GM18511 (cell line): ENCODE measurements around the gene DUSP7.
A peak's percentile ranks its signal among the peaks of the same experiment; 100 is the strongest.

ENCODE experiments used
- ATAC-seq: cut with Tn5 transposase; IDR thresholded peaks from one replicate; pipeline ENCODE4 v1.9.1; 2021; ENCODE audit warnings: mild to moderate bottlenecking, moderate library complexity; ENCODE audit not compliant: unreplicated experiment

DUSP7 gene

DNA sequence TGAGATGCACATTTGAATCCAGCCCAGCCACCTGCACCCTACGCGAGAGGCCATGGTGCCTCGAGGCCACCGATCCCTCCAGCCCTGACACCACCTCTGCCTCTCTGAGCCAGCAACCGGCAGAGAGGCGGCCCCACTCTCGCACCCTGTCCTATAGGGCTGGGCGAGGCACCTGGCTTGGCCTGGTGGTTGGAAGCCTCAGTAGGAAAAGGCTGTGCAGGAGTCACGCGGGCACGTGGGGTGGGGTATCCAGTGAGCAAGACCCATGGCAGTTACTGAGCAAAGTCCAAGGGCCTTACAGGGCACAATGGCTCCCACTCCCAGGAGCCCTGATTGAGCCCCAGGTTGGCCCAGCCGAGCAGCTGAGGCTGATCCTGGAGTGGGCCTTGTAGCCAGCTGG lies 12.4 kb upstream of the DUSP7 start:
- ATAC-seq: no peak

DNA sequence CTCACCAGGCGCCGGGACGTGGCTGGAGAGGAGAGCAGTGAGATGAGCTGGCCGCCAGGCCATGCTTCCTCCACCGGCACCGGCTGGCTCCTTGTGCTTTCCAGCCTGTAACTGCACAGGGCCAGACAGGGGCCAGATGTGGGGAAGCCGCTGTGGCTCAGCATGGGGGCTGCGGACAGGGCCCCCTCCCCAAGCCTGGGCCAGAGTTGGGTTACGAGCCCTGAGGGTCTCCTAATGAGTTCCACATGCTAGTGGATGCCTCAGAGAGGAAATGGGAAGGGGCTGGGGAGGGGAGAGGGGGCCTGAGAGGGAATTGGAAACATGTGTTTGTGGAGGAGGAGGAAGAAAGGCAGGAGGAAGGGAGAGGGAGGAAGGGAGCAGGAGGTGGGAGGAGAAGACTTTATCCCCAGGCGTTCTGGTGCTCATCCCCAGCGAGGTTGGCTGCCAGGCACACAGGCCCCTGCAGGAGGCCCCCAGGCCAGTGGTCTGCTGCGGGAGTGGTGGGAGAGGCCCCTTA lies 11.7 kb upstream of the DUSP7 start:
- ATAC-seq: no peak

DNA sequence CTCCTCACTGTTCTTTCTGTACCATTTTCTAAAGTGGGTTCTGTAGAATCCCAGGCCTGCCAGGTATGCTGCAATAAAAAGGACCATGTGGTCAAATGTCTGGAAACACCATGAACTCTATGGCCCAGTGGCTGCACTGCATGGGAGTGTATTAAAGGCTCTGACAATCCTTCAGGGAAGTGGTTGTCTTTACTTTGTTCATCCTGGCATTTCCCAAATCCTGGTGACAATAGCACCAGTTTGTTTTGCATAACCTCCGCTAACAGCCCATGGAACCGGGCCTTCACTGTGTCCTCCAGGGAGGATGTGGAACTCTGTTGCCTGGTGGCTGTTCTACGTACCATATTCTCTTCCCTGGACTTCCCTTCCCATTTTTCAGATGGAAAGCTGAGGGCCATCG lies 11.2 kb upstream of the DUSP7 start:
- ATAC-seq: no peak

DNA sequence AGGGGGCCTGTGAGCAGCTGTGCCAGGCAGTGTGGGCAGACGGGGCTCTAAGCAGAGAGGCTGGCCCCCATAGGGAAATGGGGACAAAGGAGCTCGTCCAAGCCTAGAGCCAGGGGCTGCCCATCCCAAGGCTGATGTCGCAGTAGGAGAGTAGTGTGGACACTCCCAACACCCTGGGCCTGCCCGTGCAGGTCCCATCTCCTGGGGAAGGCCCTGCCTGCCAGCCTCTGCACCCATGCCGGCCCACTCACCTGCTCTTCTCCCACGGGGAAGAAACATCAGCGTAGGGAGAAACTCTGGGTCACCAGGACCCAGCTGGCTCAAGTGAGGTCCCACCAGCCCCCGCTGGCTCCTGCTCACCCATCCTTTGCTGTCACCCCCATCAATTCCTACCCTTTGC lies 10.7 kb upstream of the DUSP7 start:
- no peak for ATAC-seq

GRCh38 chr3:52065264-52065756 lies 8.9 kb upstream of the DUSP7 start:
- ATAC-seq: no peak

DNA sequence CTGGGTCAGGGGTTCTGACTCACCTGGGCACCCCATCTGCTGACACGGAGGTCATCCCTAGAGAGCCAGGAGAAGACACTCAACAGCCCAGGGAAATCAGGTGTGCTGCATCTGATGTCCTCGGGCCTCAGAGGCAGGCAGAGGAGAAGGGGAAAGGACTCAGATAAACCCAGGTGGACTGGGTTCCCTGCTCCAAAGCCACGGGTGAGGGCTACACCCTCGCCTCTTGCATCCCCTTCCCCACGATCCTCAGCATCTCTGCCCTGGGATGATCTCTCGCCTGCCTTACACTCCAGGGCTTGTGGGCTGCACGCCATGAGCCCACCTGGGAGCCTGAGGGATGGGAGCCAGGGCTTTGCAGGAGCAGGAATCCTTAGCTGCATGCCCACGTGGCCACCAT lies 8.2 kb upstream of the DUSP7 start:
- ATAC-seq: no peak

- no peak for ATAC-seq
These were observed 6.8 kb upstream of the DUSP7 start for GRCh38 chr3:52063026-52063723.

DNA sequence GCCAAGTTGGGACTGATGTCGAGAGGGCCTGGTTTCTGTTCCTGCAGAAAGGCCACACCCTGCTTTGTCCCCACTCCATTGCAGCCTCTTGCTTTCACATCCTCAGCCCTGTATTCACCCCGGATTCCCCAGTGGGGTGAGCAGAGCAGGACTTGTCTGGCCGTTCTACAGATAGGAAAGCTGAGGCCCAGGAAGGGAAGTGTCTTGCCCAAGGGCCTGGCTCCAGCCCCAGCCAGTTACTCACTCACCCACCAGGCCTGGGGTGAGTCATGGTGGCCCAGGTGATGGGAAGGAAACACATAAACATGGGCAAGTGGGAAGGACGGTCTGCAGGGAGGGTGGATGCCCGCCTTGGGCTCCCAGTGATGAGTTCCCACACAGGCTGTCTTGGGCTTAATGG lies 6.1 kb upstream of the DUSP7 start:
- ATAC-seq: no peak

- ATAC-seq: no peak
These were observed 4.9 kb upstream of the DUSP7 start for GRCh38 chr3:52061121-52061910.

GRCh38 chr3:52059781-52060180 lies 3.4 kb upstream of the DUSP7 start:
- ATAC-seq: no peak

DNA sequence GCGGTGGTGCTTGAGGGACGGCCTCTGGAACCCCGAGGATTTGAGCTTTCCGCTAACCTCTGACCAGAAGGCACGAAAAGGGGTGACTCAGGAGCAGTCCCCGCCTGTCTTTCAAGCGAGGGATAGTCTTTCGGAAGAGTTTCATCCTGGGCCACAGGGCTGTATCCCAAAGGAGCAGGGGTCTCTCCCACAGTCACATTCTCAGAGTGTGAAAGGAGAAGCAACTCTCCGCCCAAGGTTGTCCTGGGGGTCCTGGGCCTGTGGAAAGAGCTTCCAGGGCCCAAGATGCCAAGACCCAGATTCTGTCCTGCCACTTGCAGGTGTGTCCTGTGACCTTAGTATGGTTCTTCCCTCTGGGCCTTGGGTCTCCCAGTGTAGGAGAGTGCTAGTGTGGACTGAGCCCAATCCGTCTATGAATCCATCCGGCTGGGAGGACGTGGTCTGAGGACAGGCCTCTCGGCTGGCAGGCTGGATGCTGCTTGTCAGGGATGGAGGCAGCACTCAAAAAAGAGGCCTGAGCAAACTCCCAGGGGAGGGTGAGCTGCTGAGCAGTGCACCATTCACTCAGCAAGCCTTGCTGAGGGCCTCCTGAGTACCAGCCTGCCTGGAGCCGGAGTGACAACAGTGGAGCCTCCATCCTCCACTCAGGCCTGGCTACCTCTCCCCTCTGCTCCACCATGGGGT lies 1.6 kb upstream of the DUSP7 start:
- no peak for ATAC-seq

GRCh38 chr3:52056968-52057811 lies 819 bp upstream of the DUSP7 start:
- ATAC-seq: peak; percentile 81

DNA sequence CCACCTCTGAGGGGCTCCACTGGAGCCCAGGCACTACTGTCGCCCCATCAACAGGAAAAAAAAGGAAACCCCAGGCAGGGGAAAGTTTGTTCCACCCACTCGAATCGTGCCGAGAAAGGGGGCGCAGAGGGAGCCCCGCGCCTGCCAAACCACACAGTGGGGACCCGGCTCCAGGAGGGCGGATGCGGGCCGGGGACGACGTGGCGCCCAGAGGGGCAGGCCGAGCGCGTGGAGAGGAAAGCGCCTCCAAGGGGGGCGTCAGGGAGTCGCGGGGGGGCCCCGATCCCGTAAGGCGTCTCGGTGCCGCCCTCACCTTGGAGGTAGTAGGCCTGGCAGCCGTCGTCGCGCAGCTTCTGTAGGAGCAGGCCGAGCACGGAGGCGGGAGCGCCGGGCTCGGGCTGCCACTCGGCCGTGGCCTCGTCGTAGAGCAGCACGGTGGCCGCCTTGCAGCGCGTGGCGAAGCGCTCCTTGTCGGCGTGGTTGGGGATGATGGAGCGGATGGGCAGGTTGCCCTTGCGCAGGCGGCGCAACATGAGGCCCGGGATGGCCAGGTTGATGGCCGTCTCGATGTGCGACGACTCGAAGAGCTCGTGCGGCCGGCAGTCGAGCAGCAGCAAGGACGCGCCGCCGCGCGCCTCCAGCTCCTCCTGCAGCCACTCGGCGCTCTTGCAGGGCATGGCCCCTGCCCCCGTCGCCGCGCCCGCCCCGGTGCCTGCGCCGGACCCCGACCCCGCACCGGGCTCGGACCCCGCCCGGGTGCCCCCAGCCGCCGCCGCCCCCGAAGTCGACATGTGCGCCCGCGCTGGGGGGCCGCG lies 627 bp downstream of the DUSP7 start:
- peak; percentile 24 for ATAC-seq

GRCh38 chr3:52054661-52055511 lies 1.5 kb downstream of the DUSP7 start:
- no peak for ATAC-seq

- ATAC-seq: no peak
These were observed 2.8 kb downstream of the DUSP7 start for GRCh38 chr3:52053307-52054304.

DNA sequence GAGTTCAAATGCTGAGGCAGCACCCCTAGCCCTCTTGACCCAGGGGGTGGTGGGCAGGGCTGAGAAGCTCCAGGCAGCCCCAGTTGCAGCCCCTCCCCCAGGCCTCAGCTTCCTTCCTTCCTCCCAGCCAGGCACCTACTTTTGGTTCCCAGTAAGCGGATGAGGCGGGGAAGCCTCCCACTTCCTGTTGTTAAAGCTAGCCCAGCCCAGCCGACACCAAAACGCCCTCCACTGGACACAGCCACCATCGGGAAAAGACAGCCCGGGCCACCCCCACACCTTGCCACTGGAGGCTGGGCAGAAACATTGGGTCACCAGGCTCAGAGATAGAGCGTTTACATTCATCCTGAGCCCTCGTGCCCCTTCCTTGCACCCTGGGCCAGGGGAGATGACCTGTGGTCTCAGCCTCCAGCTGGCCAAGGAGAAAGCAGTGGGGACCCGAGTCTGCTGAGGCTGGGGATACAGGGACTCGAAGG lies 3.5 kb downstream of the DUSP7 start:
- no peak for ATAC-seq

DNA sequence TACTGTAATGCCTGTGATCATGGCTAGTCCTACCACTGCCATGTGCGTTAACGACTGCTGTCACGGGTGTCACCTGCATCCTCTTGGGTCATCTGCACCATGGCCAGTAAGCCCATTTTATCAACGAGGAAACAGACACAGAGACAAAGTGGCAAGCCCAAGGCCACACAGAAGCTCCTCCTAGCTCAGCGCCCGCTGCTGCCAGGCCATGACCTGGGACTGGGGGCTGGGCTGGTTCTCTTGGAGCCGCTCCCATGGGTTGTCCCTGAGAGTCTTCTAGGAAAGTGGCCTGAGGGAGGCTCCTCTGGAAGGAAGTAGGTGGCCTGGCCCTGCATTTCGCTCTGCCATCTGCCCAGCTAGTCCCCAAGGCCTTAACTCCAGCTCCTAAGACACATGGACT lies 4.9 kb downstream of the DUSP7 start:
- no peak for ATAC-seq

- no peak for ATAC-seq
These were observed 5.8 kb downstream of the DUSP7 start for GRCh38 chr3:52050571-52050970.
